ENCODE measurements around the gene HTR2C. TPM values are rescaled to one million over a fixed set of nuclear protein-coding genes. Genes with fewer than 3 reads are reported as not detected.

Gene HTR2C
- total and polyA plus RNA-seq, 7 donors: not detected

DNA sequence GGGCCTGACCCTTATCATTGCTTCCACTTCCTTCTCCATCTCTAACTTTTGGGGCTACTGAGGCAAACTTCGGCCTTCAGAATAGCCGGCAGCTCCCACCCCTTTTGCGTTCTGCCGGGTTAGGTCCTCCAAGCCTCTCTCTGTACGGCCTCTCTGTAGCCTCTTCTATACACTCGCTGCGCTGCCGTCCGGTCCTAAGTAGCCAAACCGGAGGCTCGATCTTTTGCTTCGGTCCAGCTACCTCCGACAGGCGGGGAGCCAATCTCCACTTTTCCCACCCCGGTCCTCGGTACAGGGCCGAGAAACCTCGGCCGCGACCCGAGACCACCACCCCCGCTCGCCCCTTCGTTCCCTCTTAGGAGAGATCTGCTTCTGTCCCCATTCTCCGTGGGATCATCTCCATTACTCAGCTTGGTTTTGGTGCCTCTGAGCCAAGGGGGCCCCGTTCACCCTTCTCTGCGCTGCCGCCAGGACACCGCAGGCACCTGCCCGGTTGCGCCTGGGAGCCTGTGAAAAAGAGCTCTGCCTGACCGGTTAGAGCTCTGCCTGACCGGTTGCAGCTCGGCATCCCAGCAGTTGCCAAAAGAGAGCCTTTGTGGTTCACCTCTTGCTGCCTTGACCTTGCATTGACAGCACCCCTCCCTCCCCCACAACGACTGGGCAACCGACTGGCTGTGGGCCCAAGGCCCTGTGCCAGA, 1.0 kb upstream of the HTR2C start:
- Histone ChIP-seq H3K9me3 (no peaks in the 10 kb centered on the region), H3K27ac (no peak overlapping the region), H3K4me3 (no peak overlapping the region), H3K27me3 (peaks cover 23 to 62% (median 41%) of the 10 kb centered on the region in 3 donors), H3K4me1 (peaks cover 0 to 28% (median 11%) of the 10 kb centered on the region in 4 donors), H3K36me3 (no peaks in the 10 kb centered on the region)
- TF ChIP-seq POLR2AphosphoS5 (IDR thresholded peaks at IDR 0.05) (no peak), EP300 (IDR thresholded peaks at IDR 0.05) (no peak), POLR2A (IDR thresholded peaks at IDR 0.05) (no peak)
- TF ChIP-seq, protein P1, sequence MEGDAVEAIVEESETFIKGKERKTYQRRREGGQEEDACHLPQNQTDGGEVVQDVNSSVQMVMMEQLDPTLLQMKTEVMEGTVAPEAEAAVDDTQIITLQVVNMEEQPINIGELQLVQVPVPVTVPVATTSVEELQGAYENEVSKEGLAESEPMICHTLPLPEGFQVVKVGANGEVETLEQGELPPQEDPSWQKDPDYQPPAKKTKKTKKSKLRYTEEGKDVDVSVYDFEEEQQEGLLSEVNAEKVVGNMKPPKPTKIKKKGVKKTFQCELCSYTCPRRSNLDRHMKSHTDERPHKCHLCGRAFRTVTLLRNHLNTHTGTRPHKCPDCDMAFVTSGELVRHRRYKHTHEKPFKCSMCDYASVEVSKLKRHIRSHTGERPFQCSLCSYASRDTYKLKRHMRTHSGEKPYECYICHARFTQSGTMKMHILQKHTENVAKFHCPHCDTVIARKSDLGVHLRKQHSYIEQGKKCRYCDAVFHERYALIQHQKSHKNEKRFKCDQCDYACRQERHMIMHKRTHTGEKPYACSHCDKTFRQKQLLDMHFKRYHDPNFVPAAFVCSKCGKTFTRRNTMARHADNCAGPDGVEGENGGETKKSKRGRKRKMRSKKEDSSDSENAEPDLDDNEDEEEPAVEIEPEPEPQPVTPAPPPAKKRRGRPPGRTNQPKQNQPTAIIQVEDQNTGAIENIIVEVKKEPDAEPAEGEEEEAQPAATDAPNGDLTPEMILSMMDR (IDR thresholded peaks at IDR 0.05): no peak
- DNase-seq: no peak
- WGBS, 2 donors: 8 to 15% methylated on average over 36 of the region's 36 CpGs
- intact Hi-C loops (cut with DNase I): no loop called here

DNA sequence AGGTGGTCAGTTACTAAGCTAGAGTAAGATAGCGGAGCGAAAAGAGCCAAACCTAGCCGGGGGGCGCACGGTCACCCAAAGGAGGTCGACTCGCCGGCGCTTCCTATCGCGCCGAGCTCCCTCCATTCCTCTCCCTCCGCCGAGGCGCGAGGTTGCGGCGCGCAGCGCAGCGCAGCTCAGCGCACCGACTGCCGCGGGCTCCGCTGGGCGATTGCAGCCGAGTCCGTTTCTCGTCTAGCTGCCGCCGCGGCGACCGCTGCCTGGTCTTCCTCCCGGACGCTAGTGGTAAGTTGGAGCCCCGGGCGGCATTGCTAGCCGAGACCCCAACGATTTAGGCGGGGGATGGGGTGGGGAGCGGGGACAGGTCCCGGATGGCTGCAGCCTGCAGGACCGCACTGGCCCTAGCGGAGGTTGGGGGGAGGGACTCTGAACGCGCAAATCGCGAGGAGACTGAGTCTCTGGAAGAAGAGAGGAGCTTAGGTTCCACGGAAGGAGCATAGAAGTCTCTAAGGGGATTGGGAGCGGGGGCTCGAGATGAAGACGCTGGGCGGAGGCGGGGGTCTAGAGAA, 573 bp downstream of the HTR2C start:
- H3K9me3 ChIP-seq: no peaks in the 10 kb centered on the region
- H3K4me3 ChIP-seq: peak overlapping the region in 2 of 4 donors; percentile 7 to 25
- TF ChIP-seq POLR2AphosphoS5 (IDR thresholded peaks at IDR 0.05): no peak
- no peak for TF ChIP-seq EP300 (IDR thresholded peaks at IDR 0.05)
- TF ChIP-seq POLR2A (IDR thresholded peaks at IDR 0.05): no peak
- TF ChIP-seq, protein P1 (IDR thresholded peaks at IDR 0.05): no peak
- H3K27ac ChIP-seq: no peak overlapping the region
- H3K27me3 ChIP-seq: peaks cover 23 to 62% (median 41%) of the 10 kb centered on the region in 3 donors
- 3 to 12% methylated on average over 56 of the region's 56 CpGs for WGBS, 2 donors
- intact Hi-C loops (cut with DNase I): no loop called here
- H3K4me1 ChIP-seq: peaks cover 0 to 28% (median 11%) of the 10 kb centered on the region in 4 donors
- DNase-seq: no peak
- H3K36me3 ChIP-seq: no peaks in the 10 kb centered on the region

DNA sequence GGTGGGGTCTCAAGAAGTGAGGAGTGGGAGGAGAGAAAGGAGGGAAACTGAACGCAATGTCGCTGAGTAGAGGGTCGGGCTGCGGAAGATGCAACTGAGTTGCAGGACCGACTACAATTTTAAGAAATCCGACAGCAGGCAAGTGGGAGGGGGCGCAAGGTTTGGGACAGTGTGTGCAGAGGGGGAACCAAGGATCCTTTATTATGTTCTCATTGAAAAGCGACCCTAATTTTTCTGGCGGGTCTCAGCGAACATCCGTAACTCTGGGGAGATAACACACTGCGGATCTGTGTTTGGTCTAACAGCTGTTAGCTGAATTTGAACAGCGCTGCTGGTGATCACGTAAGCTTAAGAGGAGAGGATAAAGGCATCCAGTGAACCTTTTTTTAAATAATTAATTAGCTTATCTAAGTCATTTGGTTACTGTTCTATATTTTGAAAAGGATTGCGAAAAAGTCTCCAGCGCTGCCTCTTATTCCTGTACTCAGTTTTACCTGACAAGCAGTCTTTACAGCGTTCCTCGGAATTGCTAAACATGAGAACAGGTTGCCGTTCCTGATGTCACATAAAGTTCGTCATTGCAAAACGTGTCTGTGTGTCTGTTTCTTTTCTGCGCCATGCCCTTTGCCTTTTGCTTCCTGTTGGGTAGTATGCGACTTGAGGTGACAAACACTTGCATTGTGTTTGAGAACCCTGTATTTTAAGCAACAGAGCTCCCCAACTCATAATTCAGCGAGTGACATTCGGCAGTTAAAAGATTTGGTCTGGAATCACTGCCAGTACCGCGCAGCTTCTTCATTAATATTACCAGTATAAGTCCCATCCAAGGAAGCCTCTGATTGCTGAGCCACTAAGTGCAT, 1.3 kb downstream of the HTR2C start:
- no peaks in the 10 kb centered on the region for H3K9me3 ChIP-seq
- 6 to 12% methylated on average over 27 of the region's 27 CpGs for WGBS, 2 donors
- peaks cover 23 to 56% (median 41%) of the 10 kb centered on the region in 3 donors for H3K27me3 ChIP-seq
- DNase-seq: no peak
- no peak overlapping the region for H3K27ac ChIP-seq
- no peaks in the 10 kb centered on the region for H3K36me3 ChIP-seq
- peaks cover 0 to 28% (median 11%) of the 10 kb centered on the region in 4 donors for H3K4me1 ChIP-seq
- H3K4me3 ChIP-seq: peak overlapping the region in 1 of 4 donors; percentile 25
- intact Hi-C loops (cut with DNase I): no loop called here
- no peak for TF ChIP-seq POLR2AphosphoS5 (IDR thresholded peaks at IDR 0.05)
- TF ChIP-seq POLR2A (IDR thresholded peaks at IDR 0.05): no peak
- no peak for TF ChIP-seq EP300 (IDR thresholded peaks at IDR 0.05)
- TF ChIP-seq, protein P1 (IDR thresholded peaks at IDR 0.05): no peak

DNA sequence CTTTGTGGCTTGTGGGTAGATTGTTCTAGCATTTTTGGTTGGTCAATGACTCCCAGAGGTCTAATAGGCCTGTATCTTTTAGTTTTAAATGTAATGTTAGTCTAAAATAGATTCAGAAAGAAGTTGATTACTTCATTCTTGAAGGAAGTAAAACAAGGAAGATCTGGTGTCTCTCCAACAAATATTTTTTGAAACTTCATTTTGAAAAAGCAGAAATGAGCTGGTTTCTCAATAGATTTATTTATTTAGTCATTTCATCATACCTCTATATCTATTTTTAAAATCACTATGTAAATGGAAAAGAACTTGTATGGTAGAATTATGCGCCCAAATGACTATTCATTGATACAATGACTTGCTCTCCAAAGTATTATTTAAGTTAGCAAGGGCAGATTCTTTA, 7.2 kb downstream of the HTR2C start:
- no peak for DNase-seq
- no peaks in the 10 kb centered on the region for H3K9me3 ChIP-seq
- intact Hi-C loops (cut with DNase I): no loop called here
- H3K27ac ChIP-seq: no peak overlapping the region
- no peaks in the 10 kb centered on the region for H3K27me3 ChIP-seq
- no peaks in the 10 kb centered on the region for H3K4me1 ChIP-seq
- H3K36me3 ChIP-seq: no peaks in the 10 kb centered on the region
- TF ChIP-seq, protein P1 (IDR thresholded peaks at IDR 0.05): no peak
- TF ChIP-seq POLR2A (IDR thresholded peaks at IDR 0.05) (no peak), POLR2AphosphoS5 (IDR thresholded peaks at IDR 0.05) (no peak), EP300 (IDR thresholded peaks at IDR 0.05) (no peak)
- H3K4me3 ChIP-seq: no peak overlapping the region
- 89 to 91% methylated on average over 1 of the region's 1 CpG for WGBS, 2 donors

All from sigmoid colon (tissue), 7 donors.